Stimulated activated naive CD8-positive, alpha-beta T cell treated with anti-CD3 and anti-CD28 coated beads, Interleukin-15, amount 100 ng/mL, for 72 hours (primary cell): ENCODE measurements around the gene ACP7.
"Not testable (repeated sequence)": the region's sequence is repeated elsewhere in the genome, so short reads cannot be mapped to it uniquely, and the experiment has no call there.

Source experiments
- ATAC-seq: fragments of 150-1000 bp; cut with Tn5 transposase; 2 replicates; pipeline ENCODE4 v1.10.0; 2021; ENCODE audit warnings: mild to moderate bottlenecking, moderate library complexity
- DNase-seq, 2 donors: peaks; one replicate each; pipeline ENCODE4 v3.0.0; 2021 to 2022
- H3K27ac Mint-ChIP-seq, 2 donors: one replicate each; pipeline ENCODE4 v1.8.0; 2022; ENCODE audit warnings: mild to moderate bottlenecking in 2 of 2, mixed read lengths in 2 of 2, moderate library complexity in 2 of 2
- H3K27me3 Mint-ChIP-seq: one replicate; pipeline ENCODE4 v1.8.0; 2022; ENCODE audit warnings: mixed read lengths
- H3K4me1 Mint-ChIP-seq: one replicate; pipeline ENCODE4 v1.8.0; 2022; ENCODE audit warnings: mild to moderate bottlenecking, mixed read lengths
- H3K4me3 Mint-ChIP-seq, 2 donors: one replicate each; pipeline ENCODE4 v1.8.0; 2022; ENCODE audit warnings: mild to moderate bottlenecking in 2 of 2, mixed read lengths in 2 of 2, moderate library complexity in 1 of 2
- H3K9me3 Mint-ChIP-seq, 2 donors: one replicate each; pipeline ENCODE4 v1.8.0; 2022; ENCODE audit warnings: mixed read lengths in 2 of 2

Gene ACP7

GRCh38 chr19:39111593-39112199 is 27.5 kb downstream of the ACP7 start:
- no peak for DNase-seq
- no peak for ATAC-seq
- peaks cover 8% of the 10 kb centered on the region for H3K27me3 Mint-ChIP-seq
- H3K27ac Mint-ChIP-seq, result no peak overlapping the region
- no peak overlapping the region for H3K4me3 Mint-ChIP-seq
- peaks cover 6% of the 10 kb centered on the region for H3K4me1 Mint-ChIP-seq
- no peaks in the 10 kb centered on the region for H3K9me3 Mint-ChIP-seq

- Mint-ChIP-seq H3K4me3 (no peak overlapping the region), H3K27ac (no peak overlapping the region), H3K9me3 (no peaks in the 10 kb centered on the region), H3K27me3 (peaks cover 8% of the 10 kb centered on the region), H3K4me1 (peaks cover 6% of the 10 kb centered on the region)
- DNase-seq (no peak), ATAC-seq (no peak)
Measured at GRCh38 chr19:39112338-39112890, 28.2 kb downstream of the ACP7 start.

- H3K4me1 Mint-ChIP-seq, result peaks cover 6% of the 10 kb centered on the region
- no peak for ATAC-seq
- peak overlapping the region in 1 of 2 donors; percentile 3 for H3K27ac Mint-ChIP-seq
- H3K27me3 Mint-ChIP-seq, result peaks cover 8% of the 10 kb centered on the region
- H3K4me3 Mint-ChIP-seq, result no peak overlapping the region
- H3K9me3 Mint-ChIP-seq, result no peaks in the 10 kb centered on the region
- no peak for DNase-seq
Measured at GRCh38 chr19:39113199-39113598, 29.0 kb downstream of the ACP7 start.

GRCh38 chr19:39115105-39115847 is 31.1 kb downstream of the ACP7 start:
- ATAC-seq, result no peak
- Mint-ChIP-seq H3K27ac (no peak overlapping the region), H3K9me3 (no peaks in the 10 kb centered on the region), H3K4me1 (peaks cover 5% of the 10 kb centered on the region), H3K27me3 (peaks cover 8% of the 10 kb centered on the region), H3K4me3 (no peak overlapping the region)
- DNase-seq, result no peak

- not testable (repeated sequence) for H3K27ac Mint-ChIP-seq
Measured at GRCh38 chr19:39117023-39117422, 32.9 kb downstream of the ACP7 start.

GRCh38 chr19:39119830-39120229 is 35.7 kb downstream of the ACP7 start:
- H3K4me1 Mint-ChIP-seq, result peaks cover 21% of the 10 kb centered on the region
- no peak overlapping the region for H3K4me3 Mint-ChIP-seq
- no peaks in the 10 kb centered on the region for H3K27me3 Mint-ChIP-seq
- H3K9me3 Mint-ChIP-seq, result no peaks in the 10 kb centered on the region
- no peak for DNase-seq
- ATAC-seq, result no peak
- H3K27ac Mint-ChIP-seq, result no peak overlapping the region

More at GRCh38 chr19:39117023-39117422, 32.9 kb downstream of the ACP7 start:
- H3K27me3 Mint-ChIP-seq, ATAC-seq, H3K4me3 Mint-ChIP-seq, H3K9me3 Mint-ChIP-seq, DNase-seq, H3K4me1 Mint-ChIP-seq: not testable (repeated sequence)

- H3K4me1 Mint-ChIP-seq, result peaks cover 50% of the 10 kb centered on the region
- DNase-seq (no peak), ATAC-seq (no peak)
- no peaks in the 10 kb centered on the region for H3K27me3 Mint-ChIP-seq
- peak overlapping the region in 1 of 2 donors; percentile 30 for H3K4me3 Mint-ChIP-seq
- no peak overlapping the region for H3K27ac Mint-ChIP-seq
- no peaks in the 10 kb centered on the region for H3K9me3 Mint-ChIP-seq
Measured at GRCh38 chr19:39122934-39123731, 39.0 kb downstream of the ACP7 start.

- DNase-seq (no peak), ATAC-seq (no peak)
- H3K4me3 Mint-ChIP-seq, result peak overlapping the region; percentile 3 to 60
- peaks cover 54% of the 10 kb centered on the region for H3K4me1 Mint-ChIP-seq
- peak overlapping the region in 1 of 2 donors; percentile 63 for H3K27ac Mint-ChIP-seq
- no peaks in the 10 kb centered on the region for H3K9me3 Mint-ChIP-seq
- H3K27me3 Mint-ChIP-seq, result no peaks in the 10 kb centered on the region
Measured at GRCh38 chr19:39124136-39124764, 40.1 kb downstream of the ACP7 start.

GRCh38 chr19:39125199-39125553 is 41.0 kb downstream of the ACP7 start:
- no peaks in the 10 kb centered on the region for H3K9me3 Mint-ChIP-seq
- peaks cover 64% of the 10 kb centered on the region for H3K4me1 Mint-ChIP-seq
- ATAC-seq, result peak; percentile 44
- peak overlapping the region; percentile 51 to 98 for H3K27ac Mint-ChIP-seq
- peak overlapping the region; percentile 89 to 96 for H3K4me3 Mint-ChIP-seq
- no peak for DNase-seq
- no peaks in the 10 kb centered on the region for H3K27me3 Mint-ChIP-seq

GRCh38 chr19:39125554-39126311 is 41.6 kb downstream of the ACP7 start, which contains the start of gene PAK4:
Gene PAK4 (plus strand): TSS chr19:39125786. CDS start chr19:39169554, 43,768 bp downstream.
- Mint-ChIP-seq H3K27ac (peak within 1 kb of the TSS; percentile 98), H3K27me3 (no peaks in the 10 kb centered on the region), H3K9me3 (no peaks in the 10 kb centered on the region), H3K4me3 (peak within 1 kb of the TSS; percentile 89 to 96), H3K4me1 (peaks cover 69% of the 10 kb centered on the region)
- peak; percentile 95 to 97 for DNase-seq
- peak; percentile 97 for ATAC-seq

GRCh38 chr19:39126312-39127187 is 42.4 kb downstream of the ACP7 start:
- H3K4me3 Mint-ChIP-seq, result peak overlapping the region; percentile 89 to 96
- H3K27me3 Mint-ChIP-seq, result no peaks in the 10 kb centered on the region
- no peaks in the 10 kb centered on the region for H3K9me3 Mint-ChIP-seq
- ATAC-seq, result no peak
- peak overlapping the region; percentile 98 for H3K27ac Mint-ChIP-seq
- H3K4me1 Mint-ChIP-seq, result peaks cover 77% of the 10 kb centered on the region
- DNase-seq, result no peak

GRCh38 chr19:39127812-39128515 is 43.8 kb downstream of the ACP7 start:
- Mint-ChIP-seq H3K4me3 (no peak overlapping the region), H3K4me1 (peaks cover 83% of the 10 kb centered on the region), H3K9me3 (no peaks in the 10 kb centered on the region), H3K27me3 (no peaks in the 10 kb centered on the region), H3K27ac (no peak overlapping the region)
- DNase-seq, result no peak
- ATAC-seq, result no peak

- Mint-ChIP-seq H3K9me3 (no peaks in the 10 kb centered on the region), H3K27me3 (no peaks in the 10 kb centered on the region), H3K27ac (no peak overlapping the region), H3K4me3 (no peak overlapping the region), H3K4me1 (peaks cover 81% of the 10 kb centered on the region)
- DNase-seq (no peak), ATAC-seq (no peak)
Measured at GRCh38 chr19:39128516-39129079, 44.4 kb downstream of the ACP7 start.
